ENCODE results near the gene TXNDC16. TPM values are rescaled to one million over a fixed set of nuclear protein-coding genes. Genes with fewer than 3 reads are reported as not detected.

The TXNDC16 gene
- total and polyA plus RNA-seq, 2 donors (not counting 3 experiments of a cell fraction or from before 2014, with no cell fraction given), result 2.3 to 4.5 TPM

- ChIA-PET POLR2A (no interaction called here), CTCF (no interaction called here)
These were observed 106.0 kb downstream of the TXNDC16 start for GRCh38 chr14:52446355-52446754.

More at GRCh38 chr14:52446355-52446754, 106.0 kb downstream of the TXNDC16 start:
- Histone ChIP-seq H3K4me2 (ENCODE audit: insufficient read depth, low read length) (no peak overlapping the region), H3K4me3 (replicated peaks in 1 of 3; ENCODE audit: insufficient read depth in 1 of 3, low read depth in 1 of 3, low read length in 3 of 3) (no peak overlapping the region), H2AFZ (ENCODE audit: low read depth, low read length) (no peak overlapping the region), H3K27me3 (ENCODE audit: control insufficient read depth in 2 of 2, insufficient read depth in 2 of 2, low read length in 2 of 2) (no peaks in the 10 kb centered on the region), H3K4me1 (ENCODE audit: control insufficient read depth, extremely low read depth, insufficient read depth, low read length) (no peaks in the 10 kb centered on the region), H3K79me2 (ENCODE audit: control insufficient read depth, insufficient read depth, low read length) (no peaks in the 10 kb centered on the region), H3K36me3 (ENCODE audit: control insufficient read depth in 2 of 2, extremely low read depth in 1 of 2, insufficient read depth in 2 of 2, low read length in 2 of 2) (no peaks in the 10 kb centered on the region), H4K20me1 (replicated peaks; ENCODE audit: control insufficient read depth, extremely low read depth, insufficient read depth, low read length) (no peaks in the 10 kb centered on the region), H3K9me3 (replicated peaks; ENCODE audit: control insufficient read depth, insufficient read depth, low read length) (no peaks in the 10 kb centered on the region), H3K9me1 (replicated peaks; ENCODE audit: control insufficient read depth, extremely low read depth, insufficient read depth, low read length) (no peaks in the 10 kb centered on the region), H3K27ac (ENCODE audit: insufficient read depth, low read depth, low read length) (no peak overlapping the region), H3K9ac (replicated peaks; ENCODE audit: extremely low read depth, insufficient read depth, low read length) (no peak overlapping the region)
- no peak for DNase-seq (ENCODE audit: low read depth, low spot score)
- no peak for TF ChIP-seq MAX (IDR thresholded peaks at IDR 0.05; ENCODE audit: insufficient read depth, insufficient read length)
- TF ChIP-seq CTCF (IDR thresholded peaks at IDR 0.05; ENCODE audit: extremely low read depth in 1 of 2, insufficient read depth in 1 of 2, low read depth in 1 of 2, low read length in 2 of 2), result no peak
- TF ChIP-seq FOS (IDR thresholded peaks at IDR 0.05; ENCODE audit: borderline replicate concordance, insufficient read depth, low read length), result no peak
- TF ChIP-seq POLR2A (IDR thresholded peaks at IDR 0.05; ENCODE audit: low read depth, low read length), result no peak
- no peak for TF ChIP-seq MYC (IDR thresholded peaks at IDR 0.05; ENCODE audit: low read depth, low read length)
- TF ChIP-seq EZH2 (IDR thresholded peaks at IDR 0.05; ENCODE audit: borderline replicate concordance, low read depth, low read length, severe bottlenecking), result no peak
- TF ChIP-seq POLR2AphosphoS5 (IDR thresholded peaks at IDR 0.05; ENCODE audit: insufficient read depth, low read depth, low read length), result no peak
- no peak for FAIRE-seq
- dilution Hi-C loops (cut with MboI; ENCODE audit: extremely low pct_ligation_motif_present, low sequenced_read_pairs), result no loop called here
- intact Hi-C loops (cut with micrococcal nuclease), result no loop called here
- BruUV-seq (replicated peaks), result no TSS peak
